NCI-H526 treated with DMSO at 0.1 percent for 48 hours (cell line): Measurements from ENCODE around the gene USH1C.

Experiments
- DNase-seq: peaks from one replicate; lab custom pipeline; 2025; lab: John Stamatoyannopoulos, UW

USH1C gene

DNA sequence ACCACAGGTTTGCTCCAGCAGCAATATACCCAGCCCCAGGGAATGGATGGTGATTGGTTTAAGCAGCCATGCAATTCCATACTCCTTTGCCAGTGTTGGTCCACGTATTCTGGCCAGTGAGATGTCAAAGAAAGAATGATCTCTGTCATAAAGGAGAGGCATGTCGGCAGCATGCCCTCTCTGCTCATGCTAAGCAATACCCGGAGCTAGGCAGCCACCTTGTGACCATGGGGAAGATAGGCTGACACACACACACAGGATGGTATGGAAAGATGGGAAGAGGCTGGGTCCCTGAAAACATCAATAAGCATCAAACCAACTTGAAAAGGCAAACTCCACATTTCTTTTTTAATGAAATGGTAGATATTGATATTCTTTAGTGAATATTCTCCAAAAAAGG is 72.7 kb downstream of the USH1C start:
- DNase-seq, result no peak

DNA sequence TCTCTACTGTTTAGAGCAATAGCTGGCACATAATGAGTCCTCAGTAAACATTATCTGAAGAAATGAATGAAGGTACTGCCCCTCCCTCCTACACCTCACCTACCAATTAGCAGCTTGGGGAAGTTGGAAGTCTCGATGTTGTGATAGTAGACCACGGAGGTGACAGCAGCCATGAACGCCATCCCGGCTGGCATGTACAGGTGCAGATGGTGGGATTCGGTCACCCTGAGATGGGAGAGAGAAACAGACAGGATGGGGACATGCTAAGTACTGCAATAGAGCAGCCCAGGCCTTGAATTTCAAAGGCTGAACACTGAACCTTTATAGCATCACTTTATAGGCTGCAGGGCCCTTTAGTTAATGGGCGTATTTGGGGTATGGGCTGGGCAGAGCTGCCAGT is 74.2 kb downstream of the USH1C start:
- no peak for DNase-seq

DNA sequence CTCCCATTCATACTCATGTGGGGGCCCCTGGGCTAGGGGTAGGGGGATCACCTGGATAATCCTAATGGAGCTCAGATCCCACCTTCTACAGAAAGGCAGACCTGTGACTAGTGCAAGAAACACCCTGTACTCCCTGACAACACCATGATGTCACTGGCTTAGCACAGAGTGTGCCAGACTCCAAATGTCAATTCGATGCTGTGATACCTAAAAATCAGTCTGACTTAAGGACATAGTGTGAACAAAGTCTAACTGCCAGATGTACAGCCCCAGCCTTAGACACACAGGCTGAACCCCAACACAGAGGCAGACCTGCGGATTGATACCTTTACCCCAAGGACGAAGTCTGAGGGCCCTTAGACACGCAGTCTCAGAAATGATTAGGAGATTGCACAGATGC is 76.1 kb downstream of the USH1C start:
- no peak for DNase-seq

DNA sequence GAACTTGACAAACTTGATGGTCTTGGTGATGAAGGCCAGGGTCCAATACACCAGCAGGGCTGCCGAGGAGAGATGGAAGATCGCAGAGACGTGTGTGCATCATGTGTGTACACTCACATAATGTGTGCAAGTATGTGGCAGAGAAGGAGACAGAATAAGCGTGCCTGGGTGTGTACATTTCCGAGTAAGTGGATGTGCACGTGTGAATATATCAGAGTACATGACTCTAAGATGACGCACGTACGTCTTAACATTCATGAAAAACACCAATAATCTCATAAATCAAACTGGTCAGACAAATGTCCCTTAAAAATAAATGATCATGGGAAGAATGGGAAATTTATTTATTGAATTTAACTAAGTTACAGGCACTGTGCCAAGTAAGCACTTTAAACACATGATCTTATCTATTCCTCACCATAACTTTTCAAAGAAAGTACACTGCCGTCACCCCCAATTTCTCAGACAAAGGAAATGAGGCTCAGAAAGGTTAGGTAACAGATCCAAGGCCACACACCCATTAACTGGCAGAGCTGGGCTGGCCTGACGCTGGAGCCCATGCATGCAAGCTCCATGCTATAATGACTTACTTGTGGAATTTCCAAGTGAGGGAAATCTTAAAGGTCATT is 80.6 kb downstream of the USH1C start:
- no peak for DNase-seq

DNA sequence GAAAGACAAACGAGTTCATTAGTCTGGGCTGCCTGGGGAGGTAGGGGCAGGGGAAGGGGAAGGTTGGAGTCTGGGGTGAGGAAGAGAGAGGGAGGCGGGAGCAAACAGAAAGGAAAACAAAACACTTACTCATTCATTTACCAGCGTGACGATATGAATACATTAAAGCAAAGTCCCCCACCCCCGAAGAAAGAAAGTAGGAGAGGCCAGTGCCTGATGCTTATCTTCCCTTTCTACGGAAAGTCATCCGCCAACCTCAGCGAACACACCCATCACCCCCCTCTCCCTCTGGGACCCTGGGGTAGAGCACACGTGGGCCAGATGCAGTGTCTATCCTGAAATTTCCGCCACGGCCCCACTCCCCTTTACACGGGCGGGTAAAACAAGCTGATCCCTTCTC is 81.3 kb downstream of the USH1C start:
- no peak for DNase-seq

DNA sequence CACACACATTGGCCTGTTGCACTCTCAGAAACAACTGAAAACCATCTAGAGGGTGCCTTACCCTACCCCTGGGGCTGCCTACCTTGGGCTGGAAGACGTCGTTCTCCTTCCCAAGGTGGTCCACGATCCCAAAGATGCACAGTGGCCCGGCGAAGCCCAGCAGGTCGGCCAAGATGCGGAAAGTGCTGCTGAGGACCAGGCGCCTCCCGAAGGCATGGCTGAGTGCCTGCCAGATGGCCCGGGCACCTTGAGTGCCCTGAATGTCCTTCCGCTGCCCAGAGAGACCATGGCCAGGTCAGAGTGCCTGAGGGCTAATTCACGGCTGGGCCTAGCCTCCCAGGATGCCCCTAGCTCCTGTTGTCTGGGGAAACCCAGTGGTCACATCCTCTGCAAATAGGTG is 83.8 kb downstream of the USH1C start:
- no peak for DNase-seq

DNA sequence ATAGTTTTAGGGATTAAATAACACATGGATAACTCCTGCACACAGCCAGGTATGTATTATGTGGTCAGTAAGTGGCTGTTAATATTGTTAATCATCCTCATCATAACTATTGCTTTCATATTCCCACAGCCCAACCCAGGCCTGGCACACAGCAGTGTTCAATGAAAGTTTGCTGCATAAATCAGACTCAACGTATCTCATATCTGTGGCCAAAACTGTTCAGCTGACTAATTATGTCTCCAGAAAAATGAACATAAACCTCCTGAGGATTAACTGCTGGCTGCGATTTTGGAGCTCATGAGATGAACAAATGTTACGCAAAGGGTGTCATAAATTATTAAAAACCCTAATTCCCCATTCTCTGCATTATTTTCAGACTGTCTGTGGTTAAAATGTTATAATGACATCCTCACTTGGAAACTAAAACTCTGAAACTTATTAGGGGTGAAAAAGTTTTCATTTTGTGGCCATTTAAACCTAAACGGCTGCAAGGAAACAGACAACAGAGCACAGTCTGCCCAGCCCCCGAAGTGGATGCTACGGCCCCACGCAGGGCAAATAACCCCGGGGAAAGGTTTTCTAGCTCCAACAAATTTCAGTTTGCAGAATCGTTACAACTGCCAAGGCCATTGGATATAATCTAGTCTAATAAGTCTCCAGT is 84.8 kb downstream of the USH1C start:
- DNase-seq, result no peak

DNA sequence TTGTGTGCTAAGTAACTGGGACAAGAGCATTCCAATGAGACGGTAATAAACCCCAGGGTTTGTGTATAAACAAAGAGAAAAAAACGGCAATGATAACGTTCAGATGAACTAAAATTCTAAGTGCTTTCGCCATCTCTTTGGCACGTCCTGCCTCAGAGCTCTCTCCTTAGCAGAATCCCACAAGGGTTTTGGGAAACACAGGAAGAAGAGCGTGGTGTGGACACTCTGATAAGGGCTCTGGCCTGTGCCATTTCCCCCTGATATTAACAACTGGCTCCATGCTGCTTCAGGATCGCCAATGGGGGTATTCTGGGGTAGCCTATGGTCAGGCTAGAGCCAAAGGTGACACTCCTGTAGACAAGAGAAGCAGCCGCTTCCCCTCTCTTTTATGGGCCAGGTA is 85.9 kb downstream of the USH1C start:
- no peak for DNase-seq

DNA sequence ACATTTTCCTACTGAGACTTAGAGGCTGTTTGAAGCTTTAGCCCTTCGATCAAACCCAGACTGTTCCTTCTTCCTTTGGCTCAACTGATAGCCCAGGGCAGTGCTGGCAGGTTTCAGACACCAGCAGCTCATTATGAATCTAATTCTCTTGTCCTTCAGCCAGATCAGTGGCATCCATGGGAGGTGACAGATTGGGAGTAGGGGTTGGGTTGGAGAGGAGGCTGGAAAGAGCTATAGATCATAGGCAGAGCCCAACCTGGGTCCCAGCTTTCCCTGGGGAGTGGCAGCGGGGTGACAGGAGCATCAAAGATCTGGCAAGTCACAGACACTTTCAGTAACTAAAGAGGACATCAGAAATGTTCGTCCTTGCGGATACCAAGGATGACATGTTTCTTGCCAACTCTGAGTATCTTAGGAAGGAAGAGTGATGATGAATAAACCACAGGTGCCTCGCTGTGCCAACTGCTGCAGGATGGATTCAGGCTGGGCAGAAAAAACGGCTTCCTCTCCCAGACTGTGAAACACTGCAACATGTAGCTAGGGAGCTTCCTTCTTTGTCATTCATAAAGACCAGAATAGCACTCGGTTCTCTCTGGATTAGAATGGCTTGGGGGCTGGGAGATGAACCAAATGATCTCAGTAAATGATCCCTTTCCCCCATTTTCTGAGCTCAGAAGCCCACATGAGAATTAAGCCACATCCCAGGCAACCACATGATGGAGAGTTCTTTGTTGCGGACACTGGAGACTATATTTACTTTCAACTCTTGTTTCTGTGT is 86.6 kb downstream of the USH1C start:
- DNase-seq, result no peak

DNA sequence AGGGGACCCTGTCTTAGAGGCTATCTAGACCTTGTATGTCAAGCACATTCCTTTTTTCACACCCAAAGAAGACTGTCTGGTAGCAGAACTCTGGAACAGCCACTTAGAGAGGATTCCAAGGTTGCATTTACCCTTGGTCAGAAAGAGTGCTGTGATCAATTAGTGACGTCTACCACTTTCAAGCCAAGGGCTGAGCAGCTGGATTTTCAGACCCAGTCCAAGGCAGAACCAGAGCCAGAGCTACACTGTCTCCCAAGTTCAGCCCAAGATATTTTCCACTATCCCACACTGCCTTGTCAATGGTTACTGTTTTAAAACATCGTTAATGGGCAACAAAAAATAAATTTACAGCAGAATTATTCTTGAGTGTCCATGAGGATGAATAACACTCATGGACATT is 91.5 kb downstream of the USH1C start:
- DNase-seq, result no peak

DNA sequence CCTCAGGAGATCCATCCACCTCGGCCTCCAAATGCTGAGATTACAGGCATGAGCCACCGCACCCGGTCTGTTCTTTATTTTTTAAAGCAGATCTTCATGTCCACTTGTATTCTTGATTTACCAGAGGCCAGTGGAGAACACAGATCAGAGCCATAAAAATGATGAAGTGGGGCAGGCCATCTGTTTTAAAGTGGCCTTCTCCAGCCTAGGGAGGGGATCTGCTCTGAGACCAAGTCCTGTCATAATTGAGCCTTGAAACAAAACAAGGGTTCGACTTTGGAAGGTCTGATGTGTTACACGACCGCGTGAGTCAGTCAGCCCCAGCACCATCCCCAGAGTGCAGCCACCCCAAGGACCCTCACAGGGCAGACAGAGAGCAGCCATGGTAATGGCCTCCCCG is 95.1 kb downstream of the USH1C start:
- DNase-seq, result no peak

DNA sequence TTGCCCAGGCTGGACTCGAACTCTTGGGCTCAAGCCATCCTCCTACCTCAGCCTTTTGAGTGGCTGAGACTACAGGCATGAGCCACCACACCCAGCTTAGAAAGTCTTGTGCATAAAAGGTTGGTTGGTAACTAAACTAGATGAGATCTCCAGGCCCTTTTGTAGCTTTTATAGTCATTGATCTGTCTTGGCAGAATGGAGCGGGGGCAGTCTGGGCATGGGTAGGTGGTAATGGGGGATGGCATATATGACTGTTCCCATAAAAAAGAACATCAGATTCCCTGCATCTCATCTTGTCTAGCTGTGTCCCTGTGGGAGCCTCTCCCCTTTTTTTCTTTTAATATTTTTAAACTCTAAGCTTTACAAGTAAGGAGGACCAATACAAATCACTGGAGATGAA is 97.7 kb downstream of the USH1C start:
- no peak for DNase-seq

DNA sequence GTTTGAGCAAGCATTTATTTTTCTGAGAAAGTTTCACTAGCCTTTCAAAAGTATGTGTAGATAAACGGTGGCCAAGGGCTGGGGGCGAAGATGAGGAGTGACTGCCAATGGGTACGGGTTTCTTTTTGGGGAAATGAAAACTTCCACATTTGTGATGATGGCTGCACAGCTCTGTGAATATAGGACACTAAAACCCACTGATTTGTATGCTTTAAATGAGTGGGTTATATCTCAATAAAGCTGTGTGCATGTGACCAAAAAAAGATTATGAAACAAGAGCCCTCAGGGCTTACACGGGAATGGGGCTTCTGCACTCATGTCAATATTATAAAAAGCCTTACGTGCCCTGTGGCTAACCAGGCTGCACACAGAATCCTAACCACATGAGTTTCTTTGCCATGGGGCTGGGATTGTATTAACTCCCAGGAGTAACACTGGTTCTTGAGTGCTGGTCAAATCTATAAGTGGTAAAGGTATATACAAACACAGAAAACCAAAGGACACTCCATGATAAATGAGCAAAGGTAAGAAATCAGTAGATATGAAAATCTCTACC is 98.9 kb downstream of the USH1C start:
- no peak for DNase-seq

DNA sequence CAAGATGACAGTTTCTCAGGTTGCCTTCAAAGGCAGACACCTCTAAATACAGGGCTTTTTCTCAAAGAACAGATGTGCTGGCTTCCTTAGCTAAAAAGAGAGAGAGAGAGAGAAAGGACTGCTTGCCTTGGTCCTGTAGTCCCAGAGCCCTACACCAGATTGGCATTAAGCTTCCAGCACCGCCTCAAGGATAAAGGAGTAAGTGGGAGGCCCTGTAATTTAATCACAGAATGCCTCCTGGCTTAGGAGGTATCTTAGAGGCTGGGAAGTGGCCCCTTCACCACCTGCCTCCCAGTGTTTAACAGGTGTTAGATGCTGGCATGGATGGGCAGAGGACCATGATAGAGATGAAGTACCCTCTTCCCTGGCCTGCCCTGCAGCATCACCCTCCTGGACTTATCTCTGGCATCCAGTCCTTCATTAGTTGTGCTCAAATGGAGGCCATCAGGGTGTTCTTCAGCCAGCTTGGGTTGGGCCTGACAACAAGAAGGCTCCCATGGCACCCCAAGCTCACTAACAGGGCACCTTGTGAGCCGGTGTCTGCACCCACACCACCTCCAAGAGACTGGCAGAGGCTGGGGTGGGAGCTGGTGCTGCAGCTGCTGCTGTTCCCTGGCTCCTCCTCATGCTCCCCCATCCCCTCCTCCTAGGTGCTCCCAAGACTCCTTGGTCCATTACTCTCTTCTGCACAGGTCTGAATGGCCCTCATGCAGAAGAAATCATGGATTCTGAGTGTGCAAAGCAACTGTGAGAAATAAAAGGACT is 100.1 kb downstream of the USH1C start:
- no peak for DNase-seq
